SK-N-SH (cell line): ENCODE results near the gene UCKL1. TPM values are rescaled to one million over a fixed set of nuclear protein-coding genes. Genes with fewer than 3 reads are reported as not detected.

Experiments used
- CTCF ChIA-PET: fragments of 300-600, 350-600 bp; formaldehyde crosslinking; extraction: SDS; loops from one replicate; lab custom pipeline; 2021; lab: Yijun Ruan, JAX
- POLR2A ChIA-PET: fragments of 350-600 bp; sonication (Branson Sonifier 250); formaldehyde crosslinking; extraction: SDS; loops from one replicate; lab custom pipeline; 2020; ENCODE audit warnings: antibody characterized with exemption, inconsistent platforms; lab: Yijun Ruan, JAX
- DNase-seq: peaks from one replicate; pipeline ENCODE4 v3.0.0; 2012
- H2AFZ ChIP-seq: fragments of 200-600 bp; sonication (generic); 2 replicates; pipeline ENCODE4 v1.8.1; 2016; ENCODE audit warnings: antibody characterized with exemption, mild to moderate bottlenecking, low read depth
- H3F3A ChIP-seq: fragments of 200-600 bp; sonication (generic); replicated peaks from 2 replicates; pipeline ENCODE3; 2016; ENCODE audit warnings: antibody characterized with exemption, mild to moderate bottlenecking; ENCODE audit not compliant: insufficient read depth
- H3K27ac ChIP-seq, 2 experiments: fragments of 200-500 bp in 1 of 2; fragments of 200-600 bp in 1 of 2; sonication (Bioruptor generic) in 1 of 2; sonication (generic), shearing (Covaris generic) in 1 of 2; 2 replicates each; pipeline versions ENCODE4 v1.5.1 to v1.6.1; 2014 to 2016; ENCODE audit warnings: low read depth in 2 of 2, inconsistent platforms in 1 of 2, low read length in 1 of 2, mild to moderate bottlenecking in 1 of 2, mixed read lengths in 1 of 2
- H3K27me3 ChIP-seq: fragments of 200-600 bp; sonication (generic), shearing (Covaris generic); 2 replicates; pipeline ENCODE4 v1.6.1; 2016; ENCODE audit warnings: mixed run types; ENCODE audit not compliant: insufficient read depth
- H3K36me3 ChIP-seq, 2 experiments: fragments of 200-500 bp in 1 of 2; fragments of 200-600 bp in 1 of 2; sonication (Bioruptor generic) in 1 of 2; sonication (generic) in 1 of 2; replicated peaks in 1 of 2; 2 replicates each; pipeline versions ENCODE3 to v1.5.1; 2014 to 2016; ENCODE audit warnings: low read length in 1 of 2, mild to moderate bottlenecking in 1 of 2; ENCODE audit not compliant: insufficient read depth in 2 of 2, control insufficient read depth in 1 of 2
- H3K4me1 ChIP-seq, 2 experiments: fragments of 200-500 bp in 1 of 2; fragments of 200-600 bp in 1 of 2; sonication (Bioruptor generic) in 1 of 2; sonication (generic), shearing (Covaris generic) in 1 of 2; 2 replicates each; pipeline versions ENCODE4 v1.5.1 to v1.6.1; 2014 to 2016; ENCODE audit warnings: low read depth in 1 of 2, low read length in 1 of 2, mixed run types in 1 of 2; ENCODE audit not compliant: insufficient read depth in 2 of 2, control insufficient read depth in 1 of 2
- H3K4me2 ChIP-seq: fragments of 200-600 bp; sonication (generic), shearing (Covaris generic); 2 replicates; pipeline ENCODE4 v1.6.1; 2017; ENCODE audit warnings: mixed run types
- H3K4me3 ChIP-seq, 2 experiments: fragments of 200-500 bp in 1 of 2; fragments of 200-600 bp in 1 of 2; sonication (Bioruptor generic) in 1 of 2; sonication (generic), shearing (Covaris generic) in 1 of 2; 2 replicates each; pipeline versions ENCODE4 v1.5.1 to v1.8.1; 2014 to 2016; ENCODE audit warnings: low read depth in 2 of 2, inconsistent platforms in 1 of 2, low read length in 1 of 2, mild to moderate bottlenecking in 1 of 2, mixed read lengths in 1 of 2, moderate library complexity in 1 of 2
- H3K79me2 ChIP-seq: fragments of 200-600 bp; sonication (generic); 2 replicates; pipeline ENCODE4 v1.8.1; 2017; ENCODE audit warnings: mild to moderate bottlenecking; ENCODE audit not compliant: insufficient read depth
- H3K9ac ChIP-seq: fragments of 200-600 bp; sonication (generic); 2 replicates; pipeline ENCODE4 v1.6.1; 2017; ENCODE audit warnings: mixed run types
- H3K9me2 ChIP-seq: fragments of 200-600 bp; sonication (generic); 2 replicates; pipeline ENCODE4 v1.6.1; 2017; ENCODE audit warnings: mixed run types
- H3K9me3 ChIP-seq: fragments of 200-600 bp; sonication (generic); 2 replicates; pipeline ENCODE4 v1.6.1; 2017; ENCODE audit warnings: mixed run types, mild to moderate bottlenecking, moderate library complexity
- H4K20me1 ChIP-seq: fragments of 200-600 bp; sonication (generic); 2 replicates; pipeline ENCODE4 v1.6.1; 2017; ENCODE audit warnings: mild to moderate bottlenecking, mixed run types; ENCODE audit not compliant: insufficient read depth
- CHD2 ChIP-seq: fragments of 150-350 bp; IDR thresholded peaks from 2 replicates; pipeline ENCODE4 v1.6.1; 2018; ENCODE audit warnings: low read length; ENCODE audit not compliant: partially characterized antibody
- EP300 ChIP-seq, 2 experiments: IDR thresholded peaks; 2 replicates each; pipeline versions ENCODE4 v1.4.0 to v1.6.1; 2012; ENCODE audit warnings: borderline replicate concordance in 1 of 2, low read depth in 1 of 2, low read length in 1 of 2
- FOSL2 ChIP-seq: IDR thresholded peaks from 2 replicates; pipeline ENCODE4 v1.4.0; 2012; ENCODE audit warnings: low read depth, mild to moderate bottlenecking, moderate library complexity, borderline replicate concordance
- FOXJ3 ChIP-seq: sonication (generic); formaldehyde crosslinking; IDR thresholded peaks from 2 replicates; pipeline ENCODE4 v1.5.1; 2020; ENCODE audit warnings: mild to moderate bottlenecking, missing genetic modification reagents
- FOXM1 ChIP-seq: IDR thresholded peaks from 2 replicates; pipeline ENCODE4 v1.4.0; 2012; ENCODE audit warnings: low read depth, mild to moderate bottlenecking
- GABPA ChIP-seq: IDR thresholded peaks from 2 replicates; pipeline ENCODE4 v1.4.0; 2012; ENCODE audit warnings: low read depth, mild to moderate bottlenecking
- GATA2 ChIP-seq: sonication (generic); formaldehyde crosslinking; IDR thresholded peaks from 2 replicates; pipeline ENCODE4 v1.5.0; 2020; ENCODE audit warnings: mild to moderate bottlenecking, missing genetic modification reagents
- MXI1 ChIP-seq: IDR thresholded peaks from 2 replicates; pipeline ENCODE4 v1.6.1; 2012; ENCODE audit warnings: mild to moderate bottlenecking, low read depth, low read length, improper control_type of control experiment
- NFIC ChIP-seq: IDR thresholded peaks from 2 replicates; pipeline ENCODE4 v1.4.0; 2012; ENCODE audit warnings: borderline replicate concordance
- NRF1 ChIP-seq: IDR thresholded peaks from 2 replicates; pipeline ENCODE4 v1.6.1; 2012; ENCODE audit warnings: low read depth, mild to moderate bottlenecking, low read length
- POLR2AphosphoS5 ChIP-seq: IDR thresholded peaks from 2 replicates; pipeline ENCODE4 v1.6.1; 2012; ENCODE audit warnings: low read depth, low read length
- RCOR1 ChIP-seq: fragments of 150-350 bp; IDR thresholded peaks from 2 replicates; pipeline ENCODE4 v1.6.1; 2017; ENCODE audit warnings: antibody characterized with exemption, low read length
- REST ChIP-seq: IDR thresholded peaks from 2 replicates; pipeline ENCODE4 v1.6.1; 2012; ENCODE audit warnings: mild to moderate bottlenecking, low read depth, low read length, moderate library complexity
- RFX5 ChIP-seq: IDR thresholded peaks from 2 replicates; pipeline ENCODE4 v1.6.1; 2012; ENCODE audit warnings: mild to moderate bottlenecking, improper control_type of control experiment, low read length
- RXRA ChIP-seq: IDR thresholded peaks from 2 replicates; pipeline ENCODE4 v1.4.0; 2012; ENCODE audit warnings: low read depth, mild to moderate bottlenecking, borderline replicate concordance
- SIN3A ChIP-seq: IDR thresholded peaks from 2 replicates; pipeline ENCODE4 v1.6.1; 2012; ENCODE audit warnings: low read depth, mild to moderate bottlenecking, low read length, moderate library complexity, borderline replicate concordance
- TAF1 ChIP-seq: IDR thresholded peaks from 2 replicates; pipeline ENCODE4 v1.6.1; 2012; ENCODE audit warnings: low read depth, mild to moderate bottlenecking, low read length, moderate library complexity, borderline replicate concordance
- WGBS: methylation state at CpG from one replicate; pipeline ENCODE4 v1.1.6; 2017; ENCODE audit warnings: low lambda C conversion rate; 5-methylcytosine and 5-hydroxymethylcytosine counted together
- polyA plus RNA-seq, 3 experiments: library from polyadenylated mRNA; depleted of rRNA; stranded (reverse); fragments of >200 nt; gene quantifications; 2 replicates each; pipeline ENCODE4 v1.2.3, GENCODE V29; 2012
- TF ChIP-seq, protein P1 (sequence below): IDR thresholded peaks from 2 replicates; pipeline ENCODE4; 2012

The UCKL1 gene
- polyA plus RNA-seq, 1 of the 3 experiments (the other 2 are of a cell fraction), result 71.6 TPM

DNA sequence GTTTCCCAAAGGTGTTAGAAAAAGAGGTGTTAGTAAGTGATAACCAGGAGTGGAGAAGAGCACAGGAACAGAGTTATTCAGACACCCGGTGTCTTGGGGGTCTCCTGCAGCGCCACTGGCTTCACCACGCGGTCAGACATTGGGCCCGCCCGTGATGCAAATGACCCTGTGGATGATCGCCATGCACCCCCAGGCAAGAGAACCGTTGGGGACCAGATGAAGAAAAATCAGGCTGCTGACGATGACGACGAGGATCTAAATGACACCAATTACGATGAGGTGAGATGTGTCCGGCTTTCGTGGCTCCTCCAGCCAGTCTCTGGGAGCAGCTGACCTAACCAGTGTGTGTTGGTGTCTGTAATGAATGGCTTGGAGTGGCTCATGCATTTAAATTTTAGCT, 26.7 kb upstream of the UCKL1 start:
- H3K4me1 ChIP-seq, result peaks cover 10 to 23% of the 10 kb centered on the region in 2 experiments
- H3K27ac ChIP-seq, result no peak overlapping the region
- H3F3A ChIP-seq, result peaks cover 17% of the 10 kb centered on the region
- H3K9me3 ChIP-seq, result no peaks in the 10 kb centered on the region
- DNase-seq, result no peak
- no peaks in the 10 kb centered on the region for H4K20me1 ChIP-seq
- no peak overlapping the region for H3K9ac ChIP-seq
- H3K9me2 ChIP-seq, result no peaks in the 10 kb centered on the region
- H2AFZ ChIP-seq, result no peak overlapping the region
- 90% methylated on average over 14 of the region's 14 CpGs for WGBS
- peaks cover 22 to 41% of the 10 kb centered on the region in 2 experiments for H3K36me3 ChIP-seq
- H3K4me2 ChIP-seq, result 0 out of 2 replicates have a peak overlapping the region, but pooled peaks have one; percentile 90
- CTCF ChIA-PET, result interaction anchor here (0.9 to 3.9 kb wide), 7 partner anchors 9 to 137 kb away, joined by 3 to 41 read pairs (median 3); no protein-coding TSS in a partner anchor
- POLR2A ChIA-PET, result interaction anchor here (0.6 to 3.4 kb wide), 2 partner anchors 55 to 446 kb away, joined by 3 to 18 read pairs; partner anchors contain the start of gene PTK6
- peaks cover 51% of the 10 kb centered on the region for H3K79me2 ChIP-seq
- H3K27me3 ChIP-seq, result no peaks in the 10 kb centered on the region
- no peak overlapping the region for H3K4me3 ChIP-seq
- TF ChIP-seq, protein P1, sequence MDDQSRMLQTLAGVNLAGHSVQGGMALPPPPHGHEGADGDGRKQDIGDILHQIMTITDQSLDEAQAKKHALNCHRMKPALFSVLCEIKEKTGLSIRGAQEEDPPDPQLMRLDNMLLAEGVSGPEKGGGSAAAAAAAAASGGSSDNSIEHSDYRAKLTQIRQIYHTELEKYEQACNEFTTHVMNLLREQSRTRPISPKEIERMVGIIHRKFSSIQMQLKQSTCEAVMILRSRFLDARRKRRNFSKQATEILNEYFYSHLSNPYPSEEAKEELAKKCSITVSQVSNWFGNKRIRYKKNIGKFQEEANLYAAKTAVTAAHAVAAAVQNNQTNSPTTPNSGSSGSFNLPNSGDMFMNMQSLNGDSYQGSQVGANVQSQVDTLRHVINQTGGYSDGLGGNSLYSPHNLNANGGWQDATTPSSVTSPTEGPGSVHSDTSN, result no peak
- no peak for TF ChIP-seq REST
- no peak for TF ChIP-seq NRF1
- TF ChIP-seq FOSL2, result no peak
- TF ChIP-seq GABPA, result no peak
- TF ChIP-seq NFIC, result no peak
- TF ChIP-seq POLR2AphosphoS5, result no peak
- no peak for TF ChIP-seq TAF1
- TF ChIP-seq CHD2, result no peak
- no peak for TF ChIP-seq SIN3A
- no peak for TF ChIP-seq EP300 (IDR thresholded peaks at IDR 0.05; ENCODE audit: borderline replicate concordance in 1 of 2, low read depth in 1 of 2, low read length in 1 of 2)
- no peak for TF ChIP-seq FOXJ3 (CRISPR knock-in tag)
- TF ChIP-seq RFX5, result no peak
- no peak for TF ChIP-seq RXRA
- no peak for TF ChIP-seq RCOR1
- TF ChIP-seq GATA2, result no peak
- no peak for TF ChIP-seq MXI1
- TF ChIP-seq FOXM1, result no peak
